ENCODE measurements around the gene KRTAP5-2. TPM values are rescaled to one million over a fixed set of nuclear protein-coding genes. Genes with fewer than 3 reads are reported as not detected.
"Not testable (repeated sequence)": the region's sequence is repeated elsewhere in the genome, so short reads cannot be mapped to it uniquely, and the experiment has no call there.

KRTAP5-2 gene
- total RNA-seq, 1 donor from 2014 or later: not detected

DNA sequence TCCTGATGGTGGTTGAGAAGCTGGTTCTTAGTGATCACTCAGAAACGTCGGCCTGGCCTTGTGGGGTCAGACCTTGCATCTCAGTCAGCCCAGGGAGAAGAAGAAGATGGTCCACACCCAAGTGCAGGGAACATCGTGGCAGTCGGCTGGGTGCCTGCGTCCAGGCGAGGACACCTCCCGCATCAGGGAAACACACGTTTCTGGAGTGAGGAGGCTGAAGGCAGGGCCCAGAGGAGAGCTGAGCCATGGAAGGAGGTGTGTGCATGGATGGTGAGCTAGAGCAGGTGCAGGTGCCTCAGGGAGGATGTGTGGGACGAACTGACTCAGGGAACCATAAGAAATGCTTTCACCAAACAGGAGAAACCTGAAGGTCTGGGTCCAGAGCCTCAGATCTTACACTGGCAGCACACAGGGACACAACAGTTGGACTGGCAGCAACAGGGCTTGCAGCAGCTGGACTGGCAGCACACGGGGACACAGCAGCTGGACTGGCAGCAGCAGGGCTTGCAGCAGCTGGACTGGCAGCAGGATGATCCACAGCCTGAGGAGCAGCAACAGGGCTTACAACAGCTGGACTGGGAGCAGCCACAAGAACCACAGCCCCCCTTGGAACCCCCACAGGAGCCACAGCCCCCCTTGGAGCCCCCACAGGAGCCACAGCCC, 632 bp downstream of the KRTAP5-2 start:
- no peaks in the 10 kb centered on the region for H3K36me3 ChIP-seq
- intact Hi-C loops (cut with DNase I): no loop called here

GRCh38 chr11:1596576-1597121, 1.4 kb downstream of the KRTAP5-2 start:
- H3K27ac ChIP-seq; DNase-seq; H3K4me3 ChIP-seq; H3K9me3 ChIP-seq; H3K27me3 ChIP-seq (ENCODE audit: low read depth); intact Hi-C loops (cut with DNase I); H3K4me1 ChIP-seq; H3K36me3 ChIP-seq: not testable (repeated sequence)
- peak; percentile 12 to 29 for ATAC-seq

More for the DNA sequence above, 632 bp downstream of the KRTAP5-2 start:
- H3K27me3 ChIP-seq (ENCODE audit: low read depth): peaks cover 3% of the 10 kb centered on the region
- H3K9me3 ChIP-seq: no peaks in the 10 kb centered on the region
- no peak for ATAC-seq
- no peaks in the 10 kb centered on the region for H3K4me1 ChIP-seq
- no peak overlapping the region for H3K4me3 ChIP-seq
- DNase-seq: no peak
- H3K27ac ChIP-seq: no peak overlapping the region
- TF ChIP-seq, protein P1, sequence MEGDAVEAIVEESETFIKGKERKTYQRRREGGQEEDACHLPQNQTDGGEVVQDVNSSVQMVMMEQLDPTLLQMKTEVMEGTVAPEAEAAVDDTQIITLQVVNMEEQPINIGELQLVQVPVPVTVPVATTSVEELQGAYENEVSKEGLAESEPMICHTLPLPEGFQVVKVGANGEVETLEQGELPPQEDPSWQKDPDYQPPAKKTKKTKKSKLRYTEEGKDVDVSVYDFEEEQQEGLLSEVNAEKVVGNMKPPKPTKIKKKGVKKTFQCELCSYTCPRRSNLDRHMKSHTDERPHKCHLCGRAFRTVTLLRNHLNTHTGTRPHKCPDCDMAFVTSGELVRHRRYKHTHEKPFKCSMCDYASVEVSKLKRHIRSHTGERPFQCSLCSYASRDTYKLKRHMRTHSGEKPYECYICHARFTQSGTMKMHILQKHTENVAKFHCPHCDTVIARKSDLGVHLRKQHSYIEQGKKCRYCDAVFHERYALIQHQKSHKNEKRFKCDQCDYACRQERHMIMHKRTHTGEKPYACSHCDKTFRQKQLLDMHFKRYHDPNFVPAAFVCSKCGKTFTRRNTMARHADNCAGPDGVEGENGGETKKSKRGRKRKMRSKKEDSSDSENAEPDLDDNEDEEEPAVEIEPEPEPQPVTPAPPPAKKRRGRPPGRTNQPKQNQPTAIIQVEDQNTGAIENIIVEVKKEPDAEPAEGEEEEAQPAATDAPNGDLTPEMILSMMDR (IDR thresholded peaks at IDR 0.05): no peak

- H3K4me1 ChIP-seq; H3K27me3 ChIP-seq (ENCODE audit: low read depth); intact Hi-C loops (cut with DNase I); H3K27ac ChIP-seq; H3K9me3 ChIP-seq; DNase-seq; H3K4me3 ChIP-seq; ATAC-seq; H3K36me3 ChIP-seq: not testable (repeated sequence)
Observed at GRCh38 chr11:1595994-1596575, 2.0 kb downstream of the KRTAP5-2 start.

DNA sequence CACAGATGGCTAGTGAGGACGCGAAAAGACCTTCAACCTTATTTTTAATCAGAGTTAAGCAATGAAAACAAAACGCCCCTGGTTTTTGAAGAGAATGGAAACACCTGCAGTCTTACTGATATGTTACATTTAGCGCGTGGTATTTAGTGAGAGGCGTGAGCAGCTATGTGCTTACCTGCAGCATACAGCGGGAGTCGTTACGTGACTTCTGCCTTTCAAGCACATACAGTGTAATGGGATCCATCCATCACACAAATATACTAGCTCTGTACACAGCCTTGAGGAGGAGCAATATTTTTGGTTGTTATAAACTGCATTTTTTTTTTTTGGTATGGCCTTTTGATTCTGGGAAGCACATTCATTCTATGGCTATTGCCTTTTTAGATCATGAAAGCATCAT, 5.5 kb downstream of the KRTAP5-2 start:
- intact Hi-C loops (cut with DNase I): no loop called here
- DNase-seq (no peak), ATAC-seq (no peak)
- Histone ChIP-seq H3K27ac (no peak overlapping the region), H3K27me3 (ENCODE audit: low read depth) (no peaks in the 10 kb centered on the region), H3K4me1 (peaks cover 17% of the 10 kb centered on the region), H3K36me3 (no peaks in the 10 kb centered on the region), H3K9me3 (no peaks in the 10 kb centered on the region), H3K4me3 (no peak overlapping the region)
- TF ChIP-seq, protein P1 (IDR thresholded peaks at IDR 0.05): no peak

DNA sequence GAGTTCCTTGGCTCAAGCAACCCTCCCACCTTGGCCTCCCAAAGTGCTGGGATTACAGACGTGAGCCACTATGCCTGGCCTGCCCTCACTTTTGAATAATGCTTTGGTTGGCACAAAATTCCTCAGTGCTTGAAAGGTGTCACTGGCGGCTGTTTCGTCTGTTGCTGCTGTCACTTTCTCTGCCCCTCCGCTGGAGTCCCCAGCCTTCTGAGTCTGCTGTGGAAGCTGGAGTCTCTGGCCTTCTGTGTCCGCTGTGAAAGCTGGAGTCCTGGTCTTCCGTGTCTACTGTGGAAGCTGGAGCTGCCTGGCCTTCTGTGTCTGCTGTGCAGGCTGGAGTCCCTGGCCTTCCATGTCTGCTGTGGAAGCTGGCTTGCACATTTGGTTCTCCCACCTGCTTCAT, 8.1 kb downstream of the KRTAP5-2 start:
- H3K9me3 ChIP-seq: no peaks in the 10 kb centered on the region
- intact Hi-C loops (cut with DNase I): no loop called here
- H3K27ac ChIP-seq: no peak overlapping the region

DNA sequence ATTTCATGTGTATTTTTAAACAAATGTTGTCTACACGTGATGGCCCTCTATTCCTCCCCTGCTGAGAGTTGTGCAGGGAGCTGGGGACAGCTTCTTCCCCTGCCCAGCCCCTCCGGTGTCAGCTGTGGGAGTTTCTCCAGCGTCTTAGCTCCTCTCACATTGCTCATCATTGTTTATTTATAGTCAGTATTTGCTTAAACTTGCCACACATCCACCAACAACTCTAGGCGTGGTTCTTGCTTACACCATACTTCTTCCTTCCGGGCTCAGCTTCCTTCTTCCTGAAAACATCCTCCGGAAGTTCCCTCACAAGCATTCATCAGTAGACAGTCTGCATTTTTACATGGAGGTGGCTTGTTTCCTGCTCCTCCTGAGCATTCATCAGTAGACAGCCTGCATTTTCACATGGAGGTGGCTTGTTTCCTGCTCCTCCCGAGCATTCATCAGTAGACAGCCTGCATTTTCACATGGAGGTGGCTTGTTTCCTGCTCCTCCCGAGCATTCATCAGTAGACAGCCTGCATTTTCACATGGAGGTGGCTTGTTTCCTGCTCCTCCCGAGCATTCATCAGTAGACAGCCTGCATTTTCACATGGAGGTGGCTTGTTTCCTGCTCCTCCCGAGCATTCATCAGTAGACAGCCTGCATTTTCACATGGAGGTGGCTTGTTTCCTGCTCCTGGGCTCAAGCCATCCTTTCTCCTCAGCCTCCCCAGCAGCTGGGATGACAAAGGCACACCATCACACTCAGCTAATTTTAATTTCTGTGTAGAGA, 8.7 kb downstream of the KRTAP5-2 start:
- H3K4me3 ChIP-seq; intact Hi-C loops (cut with DNase I); H3K36me3 ChIP-seq; H3K27me3 ChIP-seq (ENCODE audit: low read depth); DNase-seq; H3K9me3 ChIP-seq: not testable (repeated sequence)
- Histone ChIP-seq H3K4me1 (peaks cover 17% of the 10 kb centered on the region), H3K27ac (peak overlapping the region; percentile 34)
- ATAC-seq: peak; percentile 49 to 67

More for the DNA sequence above, 8.1 kb downstream of the KRTAP5-2 start:
- ATAC-seq: no peak
- no peaks in the 10 kb centered on the region for H3K36me3 ChIP-seq
- TF ChIP-seq, protein P1 (IDR thresholded peaks at IDR 0.05): no peak
- no peak overlapping the region for H3K4me3 ChIP-seq
- H3K27me3 ChIP-seq (ENCODE audit: low read depth): no peaks in the 10 kb centered on the region
- no peak for DNase-seq
- peaks cover 17% of the 10 kb centered on the region for H3K4me1 ChIP-seq

Measured in lower lobe of right lung (tissue), 2 donors.